ENCODE measurements around the gene KIAA1671.

KIAA1671 gene

GRCh38 chr22:25183949-25184619 lies 231.6 kb downstream of the KIAA1671 start:
- TF ChIP-seq SUZ12 (IDR thresholded peaks at IDR 0.05; ENCODE audit: extremely low read depth, insufficient read depth, insufficient read length) (no peak), ZNF274 (IDR thresholded peaks at IDR 0.05; ENCODE audit: low read depth, low read length) (no peak), YY1 (IDR thresholded peaks at IDR 0.05; ENCODE audit: insufficient read depth, insufficient read length) (no peak)
- no peaks in the 10 kb centered on the region for H3K4me1 ChIP-seq (ENCODE audit: insufficient read depth, insufficient read length)
- no peak overlapping the region for H3K9ac ChIP-seq (ENCODE audit: insufficient read length, low read depth)
- no peak overlapping the region for H3K4me3 ChIP-seq (ENCODE audit: insufficient read length, low read depth)
- no peaks in the 10 kb centered on the region for H3K9me3 ChIP-seq (ENCODE audit: insufficient read depth, low read length)
- no peak for DNase-seq (ENCODE audit: low read depth, low spot score)
- H3K36me3 ChIP-seq (ENCODE audit: insufficient read depth, insufficient read length, low read length): peaks cover 41% of the 10 kb centered on the region
- H3K27me3 ChIP-seq (ENCODE audit: insufficient read depth, insufficient read length): no peaks in the 10 kb centered on the region

- no peak for TF ChIP-seq SUZ12 (IDR thresholded peaks at IDR 0.05; ENCODE audit: extremely low read depth, insufficient read depth, insufficient read length)
- no peak for DNase-seq (ENCODE audit: low read depth, low spot score)
- H3K36me3 ChIP-seq (ENCODE audit: insufficient read depth, insufficient read length, low read length): peaks cover 41% of the 10 kb centered on the region
- no peak overlapping the region for H3K4me3 ChIP-seq (ENCODE audit: insufficient read length, low read depth)
- H3K9me3 ChIP-seq (ENCODE audit: insufficient read depth, low read length): no peaks in the 10 kb centered on the region
- H3K9ac ChIP-seq (ENCODE audit: insufficient read length, low read depth): no peak overlapping the region
- H3K27me3 ChIP-seq (ENCODE audit: insufficient read depth, insufficient read length): no peaks in the 10 kb centered on the region
- no peaks in the 10 kb centered on the region for H3K4me1 ChIP-seq (ENCODE audit: insufficient read depth, insufficient read length)
Observed at GRCh38 chr22:25186140-25186539, 233.6 kb downstream of the KIAA1671 start.

GRCh38 chr22:25187469-25187868 lies 235.0 kb downstream of the KIAA1671 start:
- Histone ChIP-seq H3K9me3 (ENCODE audit: insufficient read depth, low read length) (no peaks in the 10 kb centered on the region), H3K27me3 (ENCODE audit: insufficient read depth, insufficient read length) (no peaks in the 10 kb centered on the region), H3K9ac (ENCODE audit: insufficient read length, low read depth) (no peak overlapping the region), H3K36me3 (ENCODE audit: insufficient read depth, insufficient read length, low read length) (peaks cover 45% of the 10 kb centered on the region), H3K4me3 (ENCODE audit: insufficient read length, low read depth) (no peak overlapping the region), H3K4me1 (ENCODE audit: insufficient read depth, insufficient read length) (no peaks in the 10 kb centered on the region)
- no peak for DNase-seq (ENCODE audit: low read depth, low spot score)
- no peak for TF ChIP-seq ZNF274 (IDR thresholded peaks at IDR 0.05; ENCODE audit: low read depth, low read length)

- H3K9me3 ChIP-seq (ENCODE audit: insufficient read depth, low read length): no peaks in the 10 kb centered on the region
- TF ChIP-seq SUZ12 (IDR thresholded peaks at IDR 0.05; ENCODE audit: extremely low read depth, insufficient read depth, insufficient read length) (no peak), YY1 (IDR thresholded peaks at IDR 0.05; ENCODE audit: insufficient read depth, insufficient read length) (no peak), ZNF274 (IDR thresholded peaks at IDR 0.05; ENCODE audit: low read depth, low read length) (no peak)
- no peaks in the 10 kb centered on the region for H3K4me1 ChIP-seq (ENCODE audit: insufficient read depth, insufficient read length)
- DNase-seq (ENCODE audit: low read depth, low spot score): no peak
- no peaks in the 10 kb centered on the region for H3K27me3 ChIP-seq (ENCODE audit: insufficient read depth, insufficient read length)
- no peak overlapping the region for H3K4me3 ChIP-seq (ENCODE audit: insufficient read length, low read depth)
- H3K9ac ChIP-seq (ENCODE audit: insufficient read length, low read depth): no peak overlapping the region
- H3K36me3 ChIP-seq (ENCODE audit: insufficient read depth, insufficient read length, low read length): peaks cover 28% of the 10 kb centered on the region
Observed at GRCh38 chr22:25192406-25192805, 239.9 kb downstream of the KIAA1671 start.

GRCh38 chr22:25193130-25193529 lies 240.6 kb downstream of the KIAA1671 start:
- H3K27me3 ChIP-seq (ENCODE audit: insufficient read depth, insufficient read length): no peaks in the 10 kb centered on the region
- TF ChIP-seq YY1 (IDR thresholded peaks at IDR 0.05; ENCODE audit: insufficient read depth, insufficient read length): no peak
- TF ChIP-seq ZNF274 (IDR thresholded peaks at IDR 0.05; ENCODE audit: low read depth, low read length): no peak
- no peak for TF ChIP-seq SUZ12 (IDR thresholded peaks at IDR 0.05; ENCODE audit: extremely low read depth, insufficient read depth, insufficient read length)
- DNase-seq (ENCODE audit: low read depth, low spot score): no peak

GRCh38 chr22:25193548-25193947 lies 241.0 kb downstream of the KIAA1671 start:
- peaks cover 30% of the 10 kb centered on the region for H3K36me3 ChIP-seq (ENCODE audit: insufficient read depth, insufficient read length, low read length)
- no peak for DNase-seq (ENCODE audit: low read depth, low spot score)
- TF ChIP-seq YY1 (IDR thresholded peaks at IDR 0.05; ENCODE audit: insufficient read depth, insufficient read length) (no peak), SUZ12 (IDR thresholded peaks at IDR 0.05; ENCODE audit: extremely low read depth, insufficient read depth, insufficient read length) (no peak), ZNF274 (IDR thresholded peaks at IDR 0.05; ENCODE audit: low read depth, low read length) (no peak)
- H3K9me3 ChIP-seq (ENCODE audit: insufficient read depth, low read length): no peaks in the 10 kb centered on the region
- no peaks in the 10 kb centered on the region for H3K4me1 ChIP-seq (ENCODE audit: insufficient read depth, insufficient read length)
- no peaks in the 10 kb centered on the region for H3K27me3 ChIP-seq (ENCODE audit: insufficient read depth, insufficient read length)
- no peak overlapping the region for H3K9ac ChIP-seq (ENCODE audit: insufficient read length, low read depth)
- no peak overlapping the region for H3K4me3 ChIP-seq (ENCODE audit: insufficient read length, low read depth)

More at GRCh38 chr22:25193130-25193529, 240.6 kb downstream of the KIAA1671 start:
- H3K4me3 ChIP-seq (ENCODE audit: insufficient read length, low read depth): no peak overlapping the region
- no peaks in the 10 kb centered on the region for H3K4me1 ChIP-seq (ENCODE audit: insufficient read depth, insufficient read length)
- no peaks in the 10 kb centered on the region for H3K9me3 ChIP-seq (ENCODE audit: insufficient read depth, low read length)
- peaks cover 29% of the 10 kb centered on the region for H3K36me3 ChIP-seq (ENCODE audit: insufficient read depth, insufficient read length, low read length)
- H3K9ac ChIP-seq (ENCODE audit: insufficient read length, low read depth): no peak overlapping the region

- DNase-seq (ENCODE audit: low read depth, low spot score): no peak
- H3K4me1 ChIP-seq (ENCODE audit: insufficient read depth, insufficient read length): no peaks in the 10 kb centered on the region
- no peaks in the 10 kb centered on the region for H3K27me3 ChIP-seq (ENCODE audit: insufficient read depth, insufficient read length)
- no peak for TF ChIP-seq YY1 (IDR thresholded peaks at IDR 0.05; ENCODE audit: insufficient read depth, insufficient read length)
- TF ChIP-seq SUZ12 (IDR thresholded peaks at IDR 0.05; ENCODE audit: extremely low read depth, insufficient read depth, insufficient read length): no peak
- TF ChIP-seq ZNF274 (IDR thresholded peaks at IDR 0.05; ENCODE audit: low read depth, low read length): no peak
- H3K9me3 ChIP-seq (ENCODE audit: insufficient read depth, low read length): no peaks in the 10 kb centered on the region
- H3K4me3 ChIP-seq (ENCODE audit: insufficient read length, low read depth): no peak overlapping the region
- H3K9ac ChIP-seq (ENCODE audit: insufficient read length, low read depth): no peak overlapping the region
- peaks cover 25% of the 10 kb centered on the region for H3K36me3 ChIP-seq (ENCODE audit: insufficient read depth, insufficient read length, low read length)
Observed at GRCh38 chr22:25196326-25196725, 243.8 kb downstream of the KIAA1671 start.
